GM06990 (cell line): Measurements from ENCODE around the gene MRPL27.
"Not testable (repeated sequence)": the region's sequence is repeated elsewhere in the genome, so short reads cannot be mapped to it uniquely, and the experiment has no call there.

Experiments used
- DNase-seq: peaks from one replicate; pipeline ENCODE4 v3.0.0-alpha.2; 2011; ENCODE audit not compliant: insufficient read length; ENCODE audit errors: extremely low read depth
- H3K27me3 ChIP-seq: replicated peaks from 2 replicates; pipeline ENCODE4 v1.6.0; 2011; ENCODE audit warnings: low read length; ENCODE audit not compliant: control insufficient read depth, insufficient read depth
- H3K36me3 ChIP-seq: 2 replicates; pipeline ENCODE4 v1.5.1; 2011; ENCODE audit warnings: low read length; ENCODE audit not compliant: control insufficient read depth, insufficient read depth
- H3K4me3 ChIP-seq: replicated peaks from 2 replicates; pipeline ENCODE4 v1.5.1; 2011; ENCODE audit warnings: low read depth, mild to moderate bottlenecking, control low read depth, low read length
- CTCF ChIP-seq: IDR thresholded peaks from 2 replicates; pipeline ENCODE4 v1.5.1; 2011; ENCODE audit warnings: low read length, control low read depth, mild to moderate bottlenecking, inconsistent platforms; ENCODE audit not compliant: insufficient read depth, poor library complexity, severe bottlenecking

MRPL27 gene

GRCh38 chr17:50333291-50334057 lies 39.5 kb downstream of the MRPL27 start:
- not testable (repeated sequence) for H3K27me3 ChIP-seq, H3K36me3 ChIP-seq, H3K4me3 ChIP-seq, DNase-seq
- TF ChIP-seq CTCF = peak; percentile 28

- TF ChIP-seq CTCF = no peak
- H3K4me3 ChIP-seq = no peak overlapping the region
- DNase-seq = no peak
- no peaks in the 10 kb centered on the region for H3K36me3 ChIP-seq
- no peaks in the 10 kb centered on the region for H3K27me3 ChIP-seq
Measured at GRCh38 chr17:50332196-50332595, 40.8 kb downstream of the MRPL27 start.

- Histone ChIP-seq H3K36me3 (no peaks in the 10 kb centered on the region), H3K27me3 (no peaks in the 10 kb centered on the region), H3K4me3 (no peak overlapping the region)
- no peak for DNase-seq
- TF ChIP-seq CTCF = no peak
Measured at GRCh38 chr17:50331085-50331791, 41.7 kb downstream of the MRPL27 start.

DNA sequence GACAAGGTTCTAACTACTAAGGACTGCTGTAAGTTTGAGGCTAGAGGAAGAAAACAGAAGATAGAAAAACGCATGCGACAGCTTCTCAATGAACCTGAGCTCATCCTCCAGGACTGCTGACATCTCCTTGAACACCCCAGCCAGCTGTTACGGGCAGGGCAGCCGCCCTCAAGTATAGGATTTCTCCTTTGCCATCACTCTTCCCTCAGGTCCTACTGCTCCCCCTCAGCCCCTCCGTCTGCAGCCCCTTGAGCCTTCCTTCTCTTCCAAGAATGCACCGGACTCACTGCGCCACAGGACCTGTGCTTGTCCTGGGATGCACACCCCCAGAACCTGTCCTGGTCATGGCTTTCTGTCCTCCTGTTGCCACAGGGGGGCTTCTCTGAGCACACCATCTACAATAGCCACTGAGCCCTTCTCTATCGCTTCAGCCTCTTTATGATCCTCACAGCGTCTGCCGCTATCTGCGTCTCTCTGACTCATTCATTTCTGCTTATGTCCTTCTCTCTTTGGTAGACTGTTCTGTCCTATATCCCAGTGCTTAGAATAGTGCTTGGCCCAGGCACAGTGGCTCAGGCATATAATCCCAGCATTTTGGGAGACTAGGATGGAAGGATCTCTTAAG lies 42.7 kb downstream of the MRPL27 start:
- TF ChIP-seq CTCF = no peak
- Histone ChIP-seq H3K27me3 (no peaks in the 10 kb centered on the region), H3K4me3 (no peak overlapping the region), H3K36me3 (no peaks in the 10 kb centered on the region)
- DNase-seq = no peak

DNA sequence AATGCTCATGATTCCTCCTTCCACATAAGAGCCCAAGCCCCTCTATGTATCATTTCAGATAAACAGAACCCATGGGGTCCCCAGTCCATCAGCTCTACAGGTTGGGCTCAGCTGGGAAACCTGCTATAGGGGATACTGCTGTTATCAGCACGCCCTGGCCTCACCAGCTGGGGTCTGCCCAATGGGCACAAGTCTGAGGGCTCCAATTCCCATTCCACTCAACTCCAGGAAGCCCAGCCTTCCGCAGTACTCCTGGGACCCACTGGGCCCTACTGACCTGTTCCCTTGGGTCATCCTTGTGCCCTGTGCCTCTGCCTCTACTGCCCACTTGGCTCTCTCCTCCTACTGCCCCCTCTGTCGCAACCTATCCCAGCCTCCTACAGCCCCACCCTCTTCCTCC lies 43.3 kb downstream of the MRPL27 start:
- DNase-seq = no peak
- no peaks in the 10 kb centered on the region for H3K36me3 ChIP-seq
- TF ChIP-seq CTCF = no peak
- no peaks in the 10 kb centered on the region for H3K27me3 ChIP-seq
- H3K4me3 ChIP-seq = no peak overlapping the region
